ENCODE results near the gene EFL1.
A peak's percentile ranks its signal among the peaks of the same experiment; 100 is the strongest.
"Not testable (repeated sequence)": the region's sequence is repeated elsewhere in the genome, so short reads cannot be mapped to it uniquely, and the experiment has no call there.

EFL1 gene

DNA sequence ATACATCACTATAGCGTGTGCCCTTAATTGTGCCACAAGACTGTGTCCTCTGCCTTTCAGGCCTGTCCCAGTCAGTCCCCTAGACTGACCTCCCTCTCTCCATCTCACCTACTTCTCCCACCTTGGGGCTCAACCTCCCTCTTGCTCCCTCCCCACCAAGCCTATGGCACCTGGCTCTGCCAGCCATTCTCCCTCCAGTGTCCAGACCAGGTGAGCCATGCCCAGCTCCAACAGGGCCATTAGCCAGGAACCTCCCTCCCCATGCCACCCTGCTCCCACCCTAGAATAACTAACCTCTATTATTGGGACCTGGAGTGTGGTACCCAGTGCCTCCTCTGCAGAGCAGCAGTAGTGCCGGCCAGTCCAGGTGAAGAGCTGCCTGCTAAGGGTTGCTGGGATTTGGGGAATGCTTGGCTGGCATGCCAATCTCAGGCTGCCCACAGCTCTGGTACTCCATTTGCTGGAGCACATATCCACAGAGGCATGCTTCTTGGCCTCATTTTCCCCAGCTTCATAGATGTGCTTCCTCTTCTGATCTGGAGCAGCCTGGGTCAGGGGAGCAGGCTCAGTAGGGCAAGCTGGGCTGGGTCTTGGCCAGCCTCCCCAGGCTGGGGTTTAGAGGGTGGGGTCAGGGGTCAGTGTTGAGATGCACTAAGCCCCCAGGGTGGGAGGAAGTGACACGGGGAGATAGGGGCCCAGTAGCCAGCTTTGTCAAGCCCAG is 38.9 kb upstream of the EFL1 start:
- no peak overlapping the region for H4K91ac ChIP-seq (ENCODE audit: low read depth, low read length)
- peak overlapping the region; percentile 21 for H3K4me3 ChIP-seq (ENCODE audit: low read depth, low read length)
- DNase-seq: no peak
- no peak overlapping the region for H2BK120ac ChIP-seq (ENCODE audit: insufficient read depth, low read length, poor library complexity)
- H3K4me1 ChIP-seq (ENCODE audit: control insufficient read depth in 1 of 2, insufficient read depth in 2 of 2, low read length in 2 of 2): no peaks in the 10 kb centered on the region
- H3K14ac ChIP-seq (ENCODE audit: low read length): no peak overlapping the region
- no peaks in the 10 kb centered on the region for H3K79me2 ChIP-seq (ENCODE audit: control insufficient read depth, insufficient read depth, low read length, poor library complexity)
- H2BK12ac ChIP-seq (ENCODE audit: low read length): no peak overlapping the region
- no peaks in the 10 kb centered on the region for H3K36me3 ChIP-seq (ENCODE audit: control insufficient read depth in 1 of 2, insufficient read depth in 2 of 2, low read length in 2 of 2)
- no peak overlapping the region for H4K8ac ChIP-seq (ENCODE audit: low read depth, low read length)
- no peak overlapping the region for H3K18ac ChIP-seq (ENCODE audit: low read length)
- no peak overlapping the region for H3K9ac ChIP-seq (ENCODE audit: low read length)
- WGBS (ENCODE audit: extremely low coverage, insufficient coverage, insufficient read length): no CpG with 5 or more reads among the region's 3 CpGs
- H3K23ac ChIP-seq (ENCODE audit: low read length): no peak overlapping the region
- no peaks in the 10 kb centered on the region for H3K79me1 ChIP-seq (ENCODE audit: low read length)
- no peak overlapping the region for H3K4ac ChIP-seq (ENCODE audit: low read depth, low read length)
- H3K9me3 ChIP-seq (ENCODE audit: insufficient read depth, low read depth, low read length): peaks cover 2% of the 10 kb centered on the region
- no peak overlapping the region for H3K27ac ChIP-seq (ENCODE audit: low read depth, low read length)
- H2AK5ac ChIP-seq (ENCODE audit: low read length): no peak overlapping the region
- no peak overlapping the region for H3K4me2 ChIP-seq (ENCODE audit: low read length)
- H3K27me3 ChIP-seq (ENCODE audit: insufficient read depth, low read length): no peaks in the 10 kb centered on the region
- no peak overlapping the region for H4K12ac ChIP-seq (ENCODE audit: low read depth, low read length)
- no peak overlapping the region for H2AFZ ChIP-seq (ENCODE audit: insufficient read depth, low read length, poor library complexity)
- H2BK5ac ChIP-seq (ENCODE audit: low read depth, low read length, poor library complexity): no peak overlapping the region

DNA sequence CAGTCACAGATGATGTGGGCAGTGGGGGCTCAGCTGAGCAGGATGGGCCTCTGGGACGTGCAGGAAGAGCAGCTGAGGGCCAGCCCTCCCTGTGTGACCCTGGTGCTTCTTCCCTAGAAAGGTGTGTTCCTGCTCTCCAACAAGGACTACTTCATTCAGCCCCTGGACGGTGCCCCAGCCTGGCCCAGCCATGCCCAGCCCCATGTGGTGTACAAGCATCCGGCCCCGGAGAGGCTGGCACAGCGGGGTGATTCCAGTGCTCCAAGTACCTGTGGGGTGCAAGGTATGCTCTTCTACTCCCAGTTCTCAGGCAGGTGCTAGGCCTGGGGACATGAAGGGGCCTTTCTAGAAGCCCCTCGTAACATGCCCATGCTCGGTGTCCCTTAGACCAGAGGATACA is 38.3 kb upstream of the EFL1 start:
- H2AK5ac ChIP-seq (ENCODE audit: low read length): no peak overlapping the region
- no peak overlapping the region for H3K14ac ChIP-seq (ENCODE audit: low read length)
- no peak overlapping the region for H3K4ac ChIP-seq (ENCODE audit: low read depth, low read length)
- no peaks in the 10 kb centered on the region for H3K4me1 ChIP-seq (ENCODE audit: control insufficient read depth in 1 of 2, insufficient read depth in 2 of 2, low read length in 2 of 2)
- H4K91ac ChIP-seq (ENCODE audit: low read depth, low read length): no peak overlapping the region
- H4K8ac ChIP-seq (ENCODE audit: low read depth, low read length): no peak overlapping the region
- no peaks in the 10 kb centered on the region for H3K36me3 ChIP-seq (ENCODE audit: control insufficient read depth in 1 of 2, insufficient read depth in 2 of 2, low read length in 2 of 2)
- peaks cover 2% of the 10 kb centered on the region for H3K9me3 ChIP-seq (ENCODE audit: insufficient read depth, low read depth, low read length)
- H4K12ac ChIP-seq (ENCODE audit: low read depth, low read length): no peak overlapping the region
- no peak for DNase-seq
- no peak overlapping the region for H2BK12ac ChIP-seq (ENCODE audit: low read length)
- no peak overlapping the region for H3K23ac ChIP-seq (ENCODE audit: low read length)
- peak overlapping the region; percentile 21 for H3K4me3 ChIP-seq (ENCODE audit: low read depth, low read length)
- H3K27ac ChIP-seq (ENCODE audit: low read depth, low read length): no peak overlapping the region
- whole genome bisulfite sequencing (ENCODE audit: extremely low coverage, insufficient coverage, insufficient read length): no CpG with 5 or more reads among the region's 7 CpGs
- no peak overlapping the region for H2AFZ ChIP-seq (ENCODE audit: insufficient read depth, low read length, poor library complexity)
- H3K79me2 ChIP-seq (ENCODE audit: control insufficient read depth, insufficient read depth, low read length, poor library complexity): no peaks in the 10 kb centered on the region
- no peak overlapping the region for H2BK120ac ChIP-seq (ENCODE audit: insufficient read depth, low read length, poor library complexity)
- H3K4me2 ChIP-seq (ENCODE audit: low read length): no peak overlapping the region
- H2BK5ac ChIP-seq (ENCODE audit: low read depth, low read length, poor library complexity): no peak overlapping the region
- H3K9ac ChIP-seq (ENCODE audit: low read length): no peak overlapping the region
- no peaks in the 10 kb centered on the region for H3K79me1 ChIP-seq (ENCODE audit: low read length)
- H3K18ac ChIP-seq (ENCODE audit: low read length): no peak overlapping the region
- H3K27me3 ChIP-seq (ENCODE audit: insufficient read depth, low read length): no peaks in the 10 kb centered on the region

GRCh38 chr15:82300326-82300725 is 37.8 kb upstream of the EFL1 start:
- H3K4ac ChIP-seq (ENCODE audit: low read depth, low read length); H4K8ac ChIP-seq (ENCODE audit: low read depth, low read length); H3K18ac ChIP-seq (ENCODE audit: low read length); H2AK5ac ChIP-seq (ENCODE audit: low read length); H3K36me3 ChIP-seq (ENCODE audit: control insufficient read depth in 1 of 2, insufficient read depth in 2 of 2, low read length in 2 of 2); H3K4me2 ChIP-seq (ENCODE audit: low read length); H3K9ac ChIP-seq (ENCODE audit: low read length); H3K4me1 ChIP-seq (ENCODE audit: control insufficient read depth in 1 of 2, insufficient read depth in 2 of 2, low read length in 2 of 2); H3K9me3 ChIP-seq (ENCODE audit: insufficient read depth, low read depth, low read length); H3K14ac ChIP-seq (ENCODE audit: low read length); H3K4me3 ChIP-seq (ENCODE audit: low read depth, low read length); H3K23ac ChIP-seq (ENCODE audit: low read length); H3K27me3 ChIP-seq (ENCODE audit: insufficient read depth, low read length); H2BK5ac ChIP-seq (ENCODE audit: low read depth, low read length, poor library complexity); H4K91ac ChIP-seq (ENCODE audit: low read depth, low read length); H3K79me1 ChIP-seq (ENCODE audit: low read length); H4K12ac ChIP-seq (ENCODE audit: low read depth, low read length); H2BK12ac ChIP-seq (ENCODE audit: low read length); H3K79me2 ChIP-seq (ENCODE audit: control insufficient read depth, insufficient read depth, low read length, poor library complexity); H2AFZ ChIP-seq (ENCODE audit: insufficient read depth, low read length, poor library complexity); DNase-seq; H3K27ac ChIP-seq (ENCODE audit: low read depth, low read length); H2BK120ac ChIP-seq (ENCODE audit: insufficient read depth, low read length, poor library complexity): not testable (repeated sequence)
- WGBS (ENCODE audit: extremely low coverage, insufficient coverage, insufficient read length): no CpG with 5 or more reads among the region's 6 CpGs

DNA sequence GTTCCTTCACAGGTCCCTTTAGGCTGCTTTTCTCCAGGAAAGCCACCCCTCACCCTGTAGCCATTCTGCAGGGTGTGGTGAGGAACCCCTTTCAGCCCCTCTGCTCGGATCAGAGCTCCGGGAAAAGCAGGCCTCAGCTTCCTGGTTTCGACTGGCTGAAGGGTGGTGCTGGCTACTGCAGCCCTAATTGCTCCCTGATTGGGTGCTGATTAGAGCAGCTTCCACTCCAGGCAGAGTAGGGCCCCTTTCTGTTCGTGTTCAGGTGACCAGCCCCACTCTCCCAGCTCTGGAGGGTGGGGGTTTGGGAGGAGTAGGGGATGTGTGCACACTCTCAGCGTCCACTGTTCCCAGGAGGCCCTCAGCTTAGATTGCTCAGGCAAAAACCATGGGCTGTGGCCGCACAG is 37.0 kb upstream of the EFL1 start:
- not testable (repeated sequence) for H3K4ac ChIP-seq (ENCODE audit: low read depth, low read length); H3K4me3 ChIP-seq (ENCODE audit: low read depth, low read length); H3K79me2 ChIP-seq (ENCODE audit: control insufficient read depth, insufficient read depth, low read length, poor library complexity); H3K23ac ChIP-seq (ENCODE audit: low read length); H3K36me3 ChIP-seq (ENCODE audit: control insufficient read depth in 1 of 2, insufficient read depth in 2 of 2, low read length in 2 of 2); H3K4me1 ChIP-seq (ENCODE audit: control insufficient read depth in 1 of 2, insufficient read depth in 2 of 2, low read length in 2 of 2); H2AK5ac ChIP-seq (ENCODE audit: low read length); H2AFZ ChIP-seq (ENCODE audit: insufficient read depth, low read length, poor library complexity); H4K12ac ChIP-seq (ENCODE audit: low read depth, low read length); H3K27me3 ChIP-seq (ENCODE audit: insufficient read depth, low read length); H3K18ac ChIP-seq (ENCODE audit: low read length); H3K9me3 ChIP-seq (ENCODE audit: insufficient read depth, low read depth, low read length); DNase-seq; H3K79me1 ChIP-seq (ENCODE audit: low read length); H3K9ac ChIP-seq (ENCODE audit: low read length); H3K4me2 ChIP-seq (ENCODE audit: low read length); H2BK5ac ChIP-seq (ENCODE audit: low read depth, low read length, poor library complexity); H4K8ac ChIP-seq (ENCODE audit: low read depth, low read length); H4K91ac ChIP-seq (ENCODE audit: low read depth, low read length); H3K14ac ChIP-seq (ENCODE audit: low read length); H3K27ac ChIP-seq (ENCODE audit: low read depth, low read length); H2BK12ac ChIP-seq (ENCODE audit: low read length); H2BK120ac ChIP-seq (ENCODE audit: insufficient read depth, low read length, poor library complexity)
- no CpG with 5 or more reads among the region's 6 CpGs for WGBS (ENCODE audit: extremely low coverage, insufficient coverage, insufficient read length)

All from trophoblast cell (in vitro differentiated cells and primary cell).